Measurements from ENCODE around the gene R3HCC1L. TPM values are rescaled to one million over a fixed set of nuclear protein-coding genes. Genes with fewer than 3 reads are reported as not detected.

R3HCC1L gene
- total RNA-seq, 1 donor from 2014 or later: 12.3 TPM

DNA sequence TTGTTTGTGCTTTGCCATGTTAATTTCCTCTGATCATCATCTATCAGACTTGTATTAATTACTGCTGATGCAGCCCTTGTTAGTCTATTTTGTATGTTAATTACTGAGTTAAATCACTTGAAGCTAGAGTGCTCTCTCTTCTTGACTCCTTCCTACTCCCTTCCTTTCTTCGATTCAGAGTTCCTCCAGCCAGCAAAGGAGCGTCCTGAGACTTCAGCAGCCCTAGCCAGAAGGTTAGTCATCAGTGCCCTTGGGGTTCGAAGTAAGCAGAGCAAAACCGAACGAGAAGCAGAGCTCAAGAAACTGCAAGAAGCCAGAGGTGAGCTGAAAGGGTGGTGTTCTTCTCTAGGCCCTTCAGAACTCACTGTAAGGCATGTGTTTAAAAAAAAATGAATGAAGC, 101.4 kb downstream of the R3HCC1L start:
- no peak for DNase-seq (ENCODE audit: extremely low spot score in 2 of 2)
- intact Hi-C loops (cut with DNase I): no loop called here
- H3K27me3 ChIP-seq: no peaks in the 10 kb centered on the region
- H3K36me3 ChIP-seq: peaks cover 0 to 38% of the 10 kb centered on the region in 2 donors
- no peak overlapping the region for H3K27ac ChIP-seq
- TF ChIP-seq POLR2A (IDR thresholded peaks at IDR 0.05) (no peak), POLR2AphosphoS5 (IDR thresholded peaks at IDR 0.05; ENCODE audit: insufficient read depth in 1 of 2, low read depth in 1 of 2) (no peak)
- TF ChIP-seq, protein P1, sequence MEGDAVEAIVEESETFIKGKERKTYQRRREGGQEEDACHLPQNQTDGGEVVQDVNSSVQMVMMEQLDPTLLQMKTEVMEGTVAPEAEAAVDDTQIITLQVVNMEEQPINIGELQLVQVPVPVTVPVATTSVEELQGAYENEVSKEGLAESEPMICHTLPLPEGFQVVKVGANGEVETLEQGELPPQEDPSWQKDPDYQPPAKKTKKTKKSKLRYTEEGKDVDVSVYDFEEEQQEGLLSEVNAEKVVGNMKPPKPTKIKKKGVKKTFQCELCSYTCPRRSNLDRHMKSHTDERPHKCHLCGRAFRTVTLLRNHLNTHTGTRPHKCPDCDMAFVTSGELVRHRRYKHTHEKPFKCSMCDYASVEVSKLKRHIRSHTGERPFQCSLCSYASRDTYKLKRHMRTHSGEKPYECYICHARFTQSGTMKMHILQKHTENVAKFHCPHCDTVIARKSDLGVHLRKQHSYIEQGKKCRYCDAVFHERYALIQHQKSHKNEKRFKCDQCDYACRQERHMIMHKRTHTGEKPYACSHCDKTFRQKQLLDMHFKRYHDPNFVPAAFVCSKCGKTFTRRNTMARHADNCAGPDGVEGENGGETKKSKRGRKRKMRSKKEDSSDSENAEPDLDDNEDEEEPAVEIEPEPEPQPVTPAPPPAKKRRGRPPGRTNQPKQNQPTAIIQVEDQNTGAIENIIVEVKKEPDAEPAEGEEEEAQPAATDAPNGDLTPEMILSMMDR (IDR thresholded peaks at IDR 0.05): no peak
- no peak overlapping the region for H3K4me3 ChIP-seq
- no peaks in the 10 kb centered on the region for H3K4me1 ChIP-seq
- no peaks in the 10 kb centered on the region for H3K9me3 ChIP-seq

DNA sequence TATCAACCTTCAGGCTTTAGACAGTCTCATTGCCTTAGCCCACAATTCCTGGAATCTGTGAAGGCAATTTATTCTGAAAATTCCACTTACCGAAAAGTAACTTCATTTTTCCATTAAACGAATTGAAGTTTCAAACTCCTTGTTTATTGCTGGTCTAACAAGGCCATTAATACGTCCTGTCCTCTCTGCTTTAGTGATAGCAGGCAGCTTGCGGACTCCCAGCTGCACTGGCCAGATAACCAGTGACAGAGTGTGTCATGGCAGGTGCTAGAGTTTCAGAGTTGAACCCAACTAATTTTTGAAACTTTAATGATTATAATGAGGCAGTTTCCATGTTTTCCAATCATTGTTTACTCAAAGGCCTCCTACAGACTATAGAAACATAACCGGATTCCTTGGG, 102.4 kb downstream of the R3HCC1L start:
- Histone ChIP-seq H3K4me3 (no peak overlapping the region), H3K9me3 (no peaks in the 10 kb centered on the region), H3K36me3 (peaks cover 0 to 38% of the 10 kb centered on the region in 2 donors), H3K27ac (no peak overlapping the region), H3K4me1 (no peaks in the 10 kb centered on the region), H3K27me3 (no peaks in the 10 kb centered on the region)
- TF ChIP-seq POLR2A (IDR thresholded peaks at IDR 0.05) (no peak), POLR2AphosphoS5 (IDR thresholded peaks at IDR 0.05; ENCODE audit: insufficient read depth in 1 of 2, low read depth in 1 of 2) (no peak)
- TF ChIP-seq, protein P1 (IDR thresholded peaks at IDR 0.05): no peak
- DNase-seq (ENCODE audit: extremely low spot score in 2 of 2): no peak
- intact Hi-C loops (cut with DNase I): no loop called here

DNA sequence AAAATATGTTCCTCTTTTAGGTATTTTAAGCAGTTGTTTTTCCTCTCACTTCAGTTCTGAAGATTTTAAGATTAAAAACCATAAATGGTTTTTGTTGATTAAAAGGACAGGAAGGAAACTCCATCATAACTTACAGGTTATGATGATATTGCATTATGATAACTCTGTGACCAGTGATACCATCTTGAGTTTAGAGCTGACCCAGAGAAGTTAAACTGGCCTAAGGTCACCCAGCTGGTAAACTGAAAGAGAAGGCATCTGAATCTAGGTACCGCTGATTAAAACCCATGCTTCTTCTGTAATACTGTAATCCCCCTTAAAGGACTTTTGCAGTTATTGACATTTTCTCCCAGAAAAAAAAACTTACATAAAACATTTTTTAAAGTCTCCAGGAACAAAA, 103.9 kb downstream of the R3HCC1L start:
- intact Hi-C loops (cut with DNase I): no loop called here
- TF ChIP-seq POLR2AphosphoS5 (IDR thresholded peaks at IDR 0.05; ENCODE audit: insufficient read depth in 1 of 2, low read depth in 1 of 2) (no peak), POLR2A (IDR thresholded peaks at IDR 0.05) (no peak)
- TF ChIP-seq, protein P1 (IDR thresholded peaks at IDR 0.05): no peak
- Histone ChIP-seq H3K4me1 (no peaks in the 10 kb centered on the region), H3K27me3 (no peaks in the 10 kb centered on the region), H3K9me3 (no peaks in the 10 kb centered on the region), H3K36me3 (peaks cover 0 to 38% of the 10 kb centered on the region in 2 donors), H3K27ac (no peak overlapping the region), H3K4me3 (no peak overlapping the region)
- DNase-seq (ENCODE audit: extremely low spot score in 2 of 2): no peak

DNA sequence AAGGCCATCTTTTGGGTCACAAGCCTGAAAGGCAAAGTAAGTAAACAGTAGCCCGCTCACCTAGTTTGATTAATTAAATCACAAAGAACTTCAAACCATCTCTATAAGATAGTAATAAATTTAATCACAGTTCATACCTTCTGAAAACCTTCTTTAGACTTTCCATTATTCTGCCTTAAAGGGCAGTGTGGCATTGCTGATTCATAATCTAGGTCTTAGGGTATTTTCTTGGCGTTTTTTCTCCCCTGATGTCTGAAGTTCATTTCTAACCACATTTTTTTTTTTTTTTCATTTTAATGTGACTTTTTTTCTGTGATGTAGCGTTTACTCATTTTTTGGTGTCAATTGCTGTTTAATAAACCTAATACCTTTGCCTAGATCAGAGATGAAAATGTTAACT, 106.1 kb downstream of the R3HCC1L start:
- intact Hi-C loops (cut with DNase I): no loop called here
- DNase-seq (ENCODE audit: extremely low spot score in 2 of 2): no peak
- no peaks in the 10 kb centered on the region for H3K4me1 ChIP-seq
- H3K27ac ChIP-seq: no peak overlapping the region
- TF ChIP-seq POLR2A (IDR thresholded peaks at IDR 0.05) (no peak), POLR2AphosphoS5 (IDR thresholded peaks at IDR 0.05; ENCODE audit: insufficient read depth in 1 of 2, low read depth in 1 of 2) (no peak)
- TF ChIP-seq, protein P1 (IDR thresholded peaks at IDR 0.05): no peak
- H3K27me3 ChIP-seq: no peaks in the 10 kb centered on the region
- H3K9me3 ChIP-seq: no peaks in the 10 kb centered on the region
- no peak overlapping the region for H3K4me3 ChIP-seq
- peaks cover 0 to 45% of the 10 kb centered on the region in 2 donors for H3K36me3 ChIP-seq

DNA sequence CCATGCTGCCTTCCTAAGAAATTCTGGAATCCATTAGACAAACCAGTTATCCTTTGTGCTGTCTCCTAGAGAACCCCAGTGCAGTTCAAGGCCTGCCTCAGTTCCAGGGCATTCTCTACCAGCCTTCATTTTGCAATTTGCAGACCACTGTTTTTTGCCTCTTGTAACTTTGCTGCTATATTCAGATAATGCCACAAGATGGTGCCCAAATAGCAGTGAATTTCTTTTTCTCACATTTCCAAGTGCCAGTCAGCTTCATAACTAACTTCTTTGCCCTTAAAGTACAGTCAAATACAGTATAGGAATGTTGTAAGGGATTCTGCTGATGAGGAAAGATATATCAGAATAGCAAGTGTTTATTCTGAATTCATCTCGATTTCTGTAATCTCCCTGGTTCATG, 108.4 kb downstream of the R3HCC1L start:
- Histone ChIP-seq H3K27ac (no peak overlapping the region), H3K4me3 (no peak overlapping the region), H3K9me3 (no peaks in the 10 kb centered on the region), H3K27me3 (no peaks in the 10 kb centered on the region), H3K36me3 (peaks cover 0 to 35% of the 10 kb centered on the region in 2 donors), H3K4me1 (no peaks in the 10 kb centered on the region)
- intact Hi-C loops (cut with DNase I): no loop called here
- no peak for DNase-seq (ENCODE audit: extremely low spot score in 2 of 2)
- TF ChIP-seq POLR2A (IDR thresholded peaks at IDR 0.05) (no peak), POLR2AphosphoS5 (IDR thresholded peaks at IDR 0.05; ENCODE audit: insufficient read depth in 1 of 2, low read depth in 1 of 2) (no peak)
- TF ChIP-seq, protein P1 (IDR thresholded peaks at IDR 0.05): no peak
